ENCODE measurements around the gene C1orf105. TPM values are rescaled to one million over a fixed set of nuclear protein-coding genes. Genes with fewer than 3 reads are reported as not detected.

The C1orf105 gene
- total and polyA plus RNA-seq, 10 of the 15 experiments (the other 5 are each of a cell fraction or from before 2014, with no cell fraction given): not detected

DNA sequence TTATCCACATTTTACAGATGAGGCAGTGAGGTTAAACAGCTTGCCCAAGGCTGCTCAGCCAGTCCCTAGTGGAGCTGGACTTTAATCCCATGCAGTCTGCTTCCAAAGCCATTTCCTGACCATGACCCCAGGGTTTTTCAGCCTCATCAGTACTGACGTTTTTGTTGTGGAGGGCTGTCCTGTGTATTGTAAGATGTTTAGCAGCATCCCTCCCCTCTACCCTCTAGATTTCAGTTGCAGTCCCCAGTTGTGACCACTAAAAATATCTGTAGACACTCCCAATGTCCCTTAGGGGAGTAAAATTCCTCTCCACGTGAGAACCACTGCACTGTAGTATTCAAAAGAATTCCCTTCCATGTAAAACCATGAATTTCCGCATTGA, 30.2 kb upstream of the C1orf105 start:
- 0% methylated on average over 3 of the region's 3 CpGs for WGBS (ENCODE audit: insufficient coverage, insufficient replicate concordance, low lambda C conversion rate, missing lambda C conversion rate)
- Histone ChIP-seq H3K27me3 (replicated peaks in 1 of 2; ENCODE audit: control insufficient read depth in 2 of 2, insufficient read depth in 2 of 2, low read length in 1 of 2) (no peaks in the 10 kb centered on the region), H3K27ac (ENCODE audit: control insufficient read depth, insufficient read depth) (peak overlapping the region; percentile 98), H4K20me1 (ENCODE audit: control insufficient read depth, insufficient read depth) (no peaks in the 10 kb centered on the region), H2AFZ (ENCODE audit: control insufficient read depth, low read depth, low read length) (peak overlapping the region; percentile 40), H3K36me3 (ENCODE audit: control insufficient read depth in 2 of 2, insufficient read depth in 2 of 2, low read length in 1 of 2) (no peaks in the 10 kb centered on the region), H3K4me3 (0 out of 2 replicates have a peak overlapping the region, but pooled peaks have one; percentile 11), H3K4me2 (ENCODE audit: control insufficient read depth, insufficient read depth) (peak overlapping the region; percentile 81), H3K79me2 (ENCODE audit: control insufficient read depth, insufficient read depth, low read length) (no peaks in the 10 kb centered on the region), H3K9me3 (replicated peaks; ENCODE audit: control insufficient read depth, insufficient read depth, low read length) (no peaks in the 10 kb centered on the region), H3K4me1 (ENCODE audit: control insufficient read depth, insufficient read depth, low read length) (peaks cover 49% of the 10 kb centered on the region), H3K9ac (ENCODE audit: control insufficient read depth, insufficient read depth, low read length) (peak overlapping the region; percentile 83)
- intact Hi-C loops (cut with micrococcal nuclease; ENCODE audit: unreplicated experiment) (loop anchor here (1.0 kb wide), 4 partner anchors 9 to 209 kb away; no protein-coding TSS in a partner anchor), in situ Hi-C loops (cut with MboI) (loop anchor here (5.0 kb wide), 2 partner anchors 48 to 208 kb away; no protein-coding TSS in a partner anchor)
- ChIA-PET SMC1A (ENCODE audit: uncharacterized antibody, unreplicated experiment) (interaction anchor here (0.6 to 16.5 kb wide), 12 partner anchors 9 to 429 kb away, joined by 3 to 458 read pairs (median 6); no protein-coding TSS in a partner anchor), RAD21 (ENCODE audit: unreplicated experiment) (interaction anchor here (0.8 to 15.1 kb wide), 15 partner anchors 8 to 387 kb away, joined by 3 to 394 read pairs (median 7); no protein-coding TSS in a partner anchor), CTCF (interaction anchor here (0.5 to 12.4 kb wide), 11 partner anchors 8 to 388 kb away, joined by 3 to 153 read pairs (median 8); no protein-coding TSS in a partner anchor), POLR2A (interaction anchor here (1.0 to 3.9 kb wide), 15 partner anchors 9 to 207 kb away, joined by 3 to 43 read pairs (median 7); no protein-coding TSS in a partner anchor)
- FAIRE-seq: no peak
- ATAC-seq: peak; percentile 61
- BruUV-seq (replicated peaks): no TSS peak
- no peak for DNase-seq (ENCODE audit: low read depth, low spot score)
- TF ChIP-seq, protein P1, sequence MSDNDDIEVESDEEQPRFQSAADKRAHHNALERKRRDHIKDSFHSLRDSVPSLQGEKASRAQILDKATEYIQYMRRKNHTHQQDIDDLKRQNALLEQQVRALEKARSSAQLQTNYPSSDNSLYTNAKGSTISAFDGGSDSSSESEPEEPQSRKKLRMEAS (IDR thresholded peaks at IDR 0.05; ENCODE audit: low read depth, low read length): no peak
- peak; percentile 83 for TF ChIP-seq MEF2B (IDR thresholded peaks at IDR 0.05; ENCODE audit: partially characterized antibody, poor library complexity, severe bottlenecking)
- TF ChIP-seq, protein P2, sequence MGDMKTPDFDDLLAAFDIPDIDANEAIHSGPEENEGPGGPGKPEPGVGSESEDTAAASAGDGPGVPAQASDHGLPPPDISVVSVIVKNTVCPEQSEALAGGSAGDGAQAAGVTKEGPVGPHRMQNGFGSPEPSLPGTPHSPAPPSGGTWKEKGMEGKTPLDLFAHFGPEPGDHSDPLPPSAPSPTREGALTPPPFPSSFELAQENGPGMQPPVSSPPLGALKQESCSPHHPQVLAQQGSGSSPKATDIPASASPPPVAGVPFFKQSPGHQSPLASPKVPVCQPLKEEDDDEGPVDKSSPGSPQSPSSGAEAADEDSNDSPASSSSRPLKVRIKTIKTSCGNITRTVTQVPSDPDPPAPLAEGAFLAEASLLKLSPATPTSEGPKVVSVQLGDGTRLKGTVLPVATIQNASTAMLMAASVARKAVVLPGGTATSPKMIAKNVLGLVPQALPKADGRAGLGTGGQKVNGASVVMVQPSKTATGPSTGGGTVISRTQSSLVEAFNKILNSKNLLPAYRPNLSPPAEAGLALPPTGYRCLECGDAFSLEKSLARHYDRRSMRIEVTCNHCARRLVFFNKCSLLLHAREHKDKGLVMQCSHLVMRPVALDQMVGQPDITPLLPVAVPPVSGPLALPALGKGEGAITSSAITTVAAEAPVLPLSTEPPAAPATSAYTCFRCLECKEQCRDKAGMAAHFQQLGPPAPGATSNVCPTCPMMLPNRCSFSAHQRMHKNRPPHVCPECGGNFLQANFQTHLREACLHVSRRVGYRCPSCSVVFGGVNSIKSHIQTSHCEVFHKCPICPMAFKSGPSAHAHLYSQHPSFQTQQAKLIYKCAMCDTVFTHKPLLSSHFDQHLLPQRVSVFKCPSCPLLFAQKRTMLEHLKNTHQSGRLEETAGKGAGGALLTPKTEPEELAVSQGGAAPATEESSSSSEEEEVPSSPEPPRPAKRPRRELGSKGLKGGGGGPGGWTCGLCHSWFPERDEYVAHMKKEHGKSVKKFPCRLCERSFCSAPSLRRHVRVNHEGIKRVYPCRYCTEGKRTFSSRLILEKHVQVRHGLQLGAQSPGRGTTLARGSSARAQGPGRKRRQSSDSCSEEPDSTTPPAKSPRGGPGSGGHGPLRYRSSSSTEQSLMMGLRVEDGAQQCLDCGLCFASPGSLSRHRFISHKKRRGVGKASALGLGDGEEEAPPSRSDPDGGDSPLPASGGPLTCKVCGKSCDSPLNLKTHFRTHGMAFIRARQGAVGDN (IDR thresholded peaks at IDR 0.05): 0 out of 2 replicates have a peak, but pooled peaks have one; percentile 24
- TF ChIP-seq CREB1 (IDR thresholded peaks at IDR 0.05; ENCODE audit: low read depth): 0 out of 2 replicates have a peak, but pooled peaks have one; percentile 17
- TF ChIP-seq NBN (IDR thresholded peaks at IDR 0.05): no peak
- no peak for TF ChIP-seq HCFC1 (IDR thresholded peaks at IDR 0.05; ENCODE audit: low read length)
- TF ChIP-seq, protein P3, sequence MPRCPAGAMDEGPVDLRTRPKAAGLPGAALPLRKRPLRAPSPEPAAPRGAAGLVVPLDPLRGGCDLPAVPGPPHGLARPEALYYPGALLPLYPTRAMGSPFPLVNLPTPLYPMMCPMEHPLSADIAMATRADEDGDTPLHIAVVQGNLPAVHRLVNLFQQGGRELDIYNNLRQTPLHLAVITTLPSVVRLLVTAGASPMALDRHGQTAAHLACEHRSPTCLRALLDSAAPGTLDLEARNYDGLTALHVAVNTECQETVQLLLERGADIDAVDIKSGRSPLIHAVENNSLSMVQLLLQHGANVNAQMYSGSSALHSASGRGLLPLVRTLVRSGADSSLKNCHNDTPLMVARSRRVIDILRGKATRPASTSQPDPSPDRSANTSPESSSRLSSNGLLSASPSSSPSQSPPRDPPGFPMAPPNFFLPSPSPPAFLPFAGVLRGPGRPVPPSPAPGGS (IDR thresholded peaks at IDR 0.05; ENCODE audit: borderline replicate concordance, insufficient read depth, low read depth, low read length, poor library complexity, severe bottlenecking): no peak
- TF ChIP-seq PAX5 (IDR thresholded peaks at IDR 0.05; ENCODE audit: borderline replicate concordance, low read depth, low read length): 0 out of 2 replicates have a peak, but pooled peaks have one; percentile 29

All from GM12878 (cell line).